K562 (cell line): ENCODE results near the gene PLEKHA6.

Experiments used
- CBX2 ChIP-seq: fragments of 200-600 bp; sonication (generic); IDR thresholded peaks from one replicate; pipeline ENCODE4 v1.6.1; 2012; ENCODE audit warnings: mild to moderate bottlenecking, low read length, inconsistent platforms; ENCODE audit not compliant: insufficient read depth, poor library complexity, severe bottlenecking
- HDAC2 ChIP-seq: fragments of 450-650 bp; IDR thresholded peaks from 2 replicates; pipeline ENCODE4 v1.6.1; 2016; ENCODE audit warnings: mild to moderate bottlenecking
- ZBED1 ChIP-seq: IDR thresholded peaks from 2 replicates; pipeline ENCODE4 v1.6.1; 2014
- TF ChIP-seq, protein P1 (sequence below): sonication (generic); formaldehyde crosslinking; IDR thresholded peaks from 2 replicates; pipeline ENCODE4 v1.8.1; 2023; ENCODE audit warnings: mild to moderate bottlenecking, missing genetic modification reagents
- TF ChIP-seq, protein P2 (sequence below): fragments of 150-350 bp; conservative IDR thresholded peaks from 2 replicates; pipeline ENCODE4 v1.6.1; 2014; ENCODE audit warnings: low read length

- TF ChIP-seq, protein P1, sequence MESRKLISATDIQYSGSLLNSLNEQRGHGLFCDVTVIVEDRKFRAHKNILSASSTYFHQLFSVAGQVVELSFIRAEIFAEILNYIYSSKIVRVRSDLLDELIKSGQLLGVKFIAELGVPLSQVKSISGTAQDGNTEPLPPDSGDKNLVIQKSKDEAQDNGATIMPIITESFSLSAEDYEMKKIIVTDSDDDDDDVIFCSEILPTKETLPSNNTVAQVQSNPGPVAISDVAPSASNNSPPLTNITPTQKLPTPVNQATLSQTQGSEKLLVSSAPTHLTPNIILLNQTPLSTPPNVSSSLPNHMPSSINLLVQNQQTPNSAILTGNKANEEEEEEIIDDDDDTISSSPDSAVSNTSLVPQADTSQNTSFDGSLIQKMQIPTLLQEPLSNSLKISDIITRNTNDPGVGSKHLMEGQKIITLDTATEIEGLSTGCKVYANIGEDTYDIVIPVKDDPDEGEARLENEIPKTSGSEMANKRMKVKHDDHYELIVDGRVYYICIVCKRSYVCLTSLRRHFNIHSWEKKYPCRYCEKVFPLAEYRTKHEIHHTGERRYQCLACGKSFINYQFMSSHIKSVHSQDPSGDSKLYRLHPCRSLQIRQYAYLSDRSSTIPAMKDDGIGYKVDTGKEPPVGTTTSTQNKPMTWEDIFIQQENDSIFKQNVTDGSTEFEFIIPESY (CRISPR knock-in tag) = no peak
- TF ChIP-seq ZBED1 (no peak), CBX2 (no peak), HDAC2 (no peak)
- TF ChIP-seq, protein P2, sequence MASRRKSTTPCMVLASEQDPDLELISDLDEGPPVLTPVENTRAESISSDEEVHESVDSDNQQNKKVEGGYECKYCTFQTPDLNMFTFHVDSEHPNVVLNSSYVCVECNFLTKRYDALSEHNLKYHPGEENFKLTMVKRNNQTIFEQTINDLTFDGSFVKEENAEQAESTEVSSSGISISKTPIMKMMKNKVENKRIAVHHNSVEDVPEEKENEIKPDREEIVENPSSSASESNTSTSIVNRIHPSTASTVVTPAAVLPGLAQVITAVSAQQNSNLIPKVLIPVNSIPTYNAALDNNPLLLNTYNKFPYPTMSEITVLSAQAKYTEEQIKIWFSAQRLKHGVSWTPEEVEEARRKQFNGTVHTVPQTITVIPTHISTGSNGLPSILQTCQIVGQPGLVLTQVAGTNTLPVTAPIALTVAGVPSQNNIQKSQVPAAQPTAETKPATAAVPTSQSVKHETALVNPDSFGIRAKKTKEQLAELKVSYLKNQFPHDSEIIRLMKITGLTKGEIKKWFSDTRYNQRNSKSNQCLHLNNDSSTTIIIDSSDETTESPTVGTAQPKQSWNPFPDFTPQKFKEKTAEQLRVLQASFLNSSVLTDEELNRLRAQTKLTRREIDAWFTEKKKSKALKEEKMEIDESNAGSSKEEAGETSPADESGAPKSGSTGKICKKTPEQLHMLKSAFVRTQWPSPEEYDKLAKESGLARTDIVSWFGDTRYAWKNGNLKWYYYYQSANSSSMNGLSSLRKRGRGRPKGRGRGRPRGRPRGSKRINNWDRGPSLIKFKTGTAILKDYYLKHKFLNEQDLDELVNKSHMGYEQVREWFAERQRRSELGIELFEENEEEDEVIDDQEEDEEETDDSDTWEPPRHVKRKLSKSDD = no peak
These were observed 85.3 kb downstream of the PLEKHA6 start for GRCh38 chr1:204274446-204274845.
